ENCODE results near the gene CFAP157. TPM values are rescaled to one million over a fixed set of nuclear protein-coding genes. Genes with fewer than 3 reads are reported as not detected.

CFAP157 gene
- total RNA-seq, 1 donor from 2014 or later = 0.85 TPM

DNA sequence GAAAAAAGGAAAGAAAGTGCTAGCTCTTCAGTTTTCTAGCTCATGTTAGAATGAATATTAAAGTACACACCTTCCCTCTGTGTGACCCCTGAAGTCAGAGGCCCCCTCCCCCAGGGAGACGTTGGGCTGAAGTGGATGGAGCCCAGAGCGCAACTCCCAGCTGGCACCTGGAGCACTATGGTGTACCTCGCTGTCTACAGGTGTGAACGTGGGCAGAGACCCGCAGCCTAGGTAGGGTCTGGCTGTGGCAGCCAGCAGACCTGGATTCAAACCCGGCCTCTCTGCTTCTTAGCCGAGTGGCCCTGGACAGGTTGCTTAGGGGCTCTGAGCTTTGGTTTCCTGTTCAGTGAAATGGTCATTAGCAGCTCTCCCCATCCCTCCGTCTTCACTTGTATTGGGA is 22.0 kb downstream of the CFAP157 start:
- Mint-ChIP-seq H3K27ac (ENCODE audit: unreplicated experiment) (no peak overlapping the region), H3K27me3 (ENCODE audit: unreplicated experiment) (peaks cover 3% of the 10 kb centered on the region), H3K9me3 (ENCODE audit: unreplicated experiment) (no peaks in the 10 kb centered on the region), H3K36me3 (ENCODE audit: low read depth, unreplicated experiment) (peaks cover 5% of the 10 kb centered on the region), H3K4me1 (ENCODE audit: unreplicated experiment) (peaks cover 9% of the 10 kb centered on the region), H3K4me3 (ENCODE audit: unreplicated experiment) (no peak overlapping the region)
- TF ChIP-seq, protein P1, sequence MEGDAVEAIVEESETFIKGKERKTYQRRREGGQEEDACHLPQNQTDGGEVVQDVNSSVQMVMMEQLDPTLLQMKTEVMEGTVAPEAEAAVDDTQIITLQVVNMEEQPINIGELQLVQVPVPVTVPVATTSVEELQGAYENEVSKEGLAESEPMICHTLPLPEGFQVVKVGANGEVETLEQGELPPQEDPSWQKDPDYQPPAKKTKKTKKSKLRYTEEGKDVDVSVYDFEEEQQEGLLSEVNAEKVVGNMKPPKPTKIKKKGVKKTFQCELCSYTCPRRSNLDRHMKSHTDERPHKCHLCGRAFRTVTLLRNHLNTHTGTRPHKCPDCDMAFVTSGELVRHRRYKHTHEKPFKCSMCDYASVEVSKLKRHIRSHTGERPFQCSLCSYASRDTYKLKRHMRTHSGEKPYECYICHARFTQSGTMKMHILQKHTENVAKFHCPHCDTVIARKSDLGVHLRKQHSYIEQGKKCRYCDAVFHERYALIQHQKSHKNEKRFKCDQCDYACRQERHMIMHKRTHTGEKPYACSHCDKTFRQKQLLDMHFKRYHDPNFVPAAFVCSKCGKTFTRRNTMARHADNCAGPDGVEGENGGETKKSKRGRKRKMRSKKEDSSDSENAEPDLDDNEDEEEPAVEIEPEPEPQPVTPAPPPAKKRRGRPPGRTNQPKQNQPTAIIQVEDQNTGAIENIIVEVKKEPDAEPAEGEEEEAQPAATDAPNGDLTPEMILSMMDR (IDR thresholded peaks at IDR 0.05; ENCODE audit: unreplicated experiment) = no peak
- DNase-seq (ENCODE audit: low spot score) = no peak

DNA sequence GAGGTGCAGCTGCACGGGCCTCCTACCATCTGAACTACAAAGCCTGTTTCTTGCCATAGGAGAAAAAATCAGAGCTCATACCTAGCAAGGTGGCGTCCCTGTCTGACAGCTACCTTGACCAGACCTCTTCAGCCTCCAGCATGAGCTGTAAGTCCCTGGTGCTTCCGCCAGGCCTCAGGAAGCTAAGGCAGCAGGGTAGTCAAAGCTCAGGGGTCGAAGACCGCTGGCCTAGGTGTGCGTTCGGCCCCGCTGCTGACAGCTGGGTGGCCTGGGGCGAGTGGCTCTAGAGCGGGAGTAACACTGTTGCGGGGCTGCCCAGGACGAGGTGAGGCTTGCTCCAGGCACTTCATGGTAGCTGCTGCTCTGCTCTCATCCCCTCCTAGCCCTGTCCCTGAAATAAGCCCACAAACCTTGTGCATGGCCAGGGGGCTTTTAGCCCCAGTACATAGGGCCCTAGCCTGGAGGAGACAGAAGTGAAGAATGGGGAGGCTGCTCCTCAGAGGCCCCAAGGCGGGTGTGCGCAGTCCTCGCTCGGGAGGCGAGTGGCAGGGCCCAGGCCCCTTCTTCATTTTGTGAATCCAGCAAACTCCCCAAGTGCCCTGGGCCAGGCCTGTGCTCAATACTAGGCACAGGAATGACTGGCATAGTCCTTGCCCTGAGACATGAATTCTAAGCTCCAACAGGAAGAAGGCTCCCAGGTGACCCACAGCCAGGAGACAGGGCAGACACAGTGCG is 22.9 kb downstream of the CFAP157 start:
- Mint-ChIP-seq H3K9me3 (ENCODE audit: unreplicated experiment) (no peaks in the 10 kb centered on the region), H3K4me3 (ENCODE audit: unreplicated experiment) (no peak overlapping the region), H3K27me3 (ENCODE audit: unreplicated experiment) (peaks cover 3% of the 10 kb centered on the region), H3K36me3 (ENCODE audit: low read depth, unreplicated experiment) (peaks cover 5% of the 10 kb centered on the region), H3K4me1 (ENCODE audit: unreplicated experiment) (peaks cover 3% of the 10 kb centered on the region), H3K27ac (ENCODE audit: unreplicated experiment) (no peak overlapping the region)
- DNase-seq (ENCODE audit: low spot score) = no peak
- TF ChIP-seq, protein P1 (IDR thresholded peaks at IDR 0.05; ENCODE audit: unreplicated experiment) = no peak

DNA sequence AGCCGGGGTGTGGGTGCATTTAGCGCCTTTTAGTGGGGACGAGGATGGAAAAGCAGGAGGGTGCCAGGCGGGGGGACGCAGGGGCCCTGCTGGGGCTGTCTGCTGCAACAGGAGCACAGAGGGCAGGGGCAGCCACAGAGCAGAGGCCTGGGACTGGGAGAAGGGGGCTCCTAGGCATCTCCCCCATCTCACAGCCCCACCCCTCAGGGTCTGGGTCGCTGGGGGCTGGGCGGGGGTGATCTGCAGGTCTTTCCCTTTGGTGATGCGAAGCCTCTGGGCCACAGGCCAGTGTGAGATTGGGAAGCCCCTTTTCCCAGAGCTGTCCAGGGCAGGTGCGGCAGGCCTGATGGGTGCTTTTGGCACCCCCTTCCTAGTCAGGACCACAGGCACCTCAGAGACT is 23.5 kb downstream of the CFAP157 start:
- H3K27ac Mint-ChIP-seq (ENCODE audit: unreplicated experiment) = no peak overlapping the region

DNA sequence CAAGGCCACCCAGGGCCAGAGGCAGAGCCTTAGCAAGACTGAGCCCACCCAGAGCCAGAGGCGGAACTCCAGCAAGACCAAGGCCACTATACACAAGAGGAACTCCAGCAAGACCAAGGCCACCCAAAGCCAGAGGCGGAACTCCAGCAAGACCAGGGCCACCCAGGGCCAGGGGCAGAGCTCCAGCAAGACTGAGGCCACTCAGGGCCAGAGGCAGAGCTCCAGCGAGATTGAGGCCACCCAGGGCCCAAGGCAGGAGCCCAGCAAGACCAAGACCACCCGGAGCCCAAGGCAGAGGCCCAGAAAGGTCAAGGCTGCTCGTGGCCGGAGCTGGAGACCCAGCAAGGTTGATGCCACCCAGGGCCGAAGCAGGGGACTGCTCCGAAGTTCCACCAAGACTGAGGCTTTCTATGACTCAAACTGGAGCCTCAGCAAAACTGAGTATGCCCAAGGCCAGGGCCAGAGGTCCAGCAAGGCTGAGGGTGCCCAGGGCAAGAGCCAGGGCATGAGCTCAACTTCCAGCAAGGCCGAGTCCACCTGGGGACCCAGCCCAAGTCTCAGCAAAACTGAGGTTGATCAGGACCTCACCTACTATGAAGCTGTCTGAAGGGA is 24.1 kb downstream of the CFAP157 start:
- TF ChIP-seq, protein P1 (IDR thresholded peaks at IDR 0.05; ENCODE audit: unreplicated experiment) = no peak
- no peak overlapping the region for H3K27ac Mint-ChIP-seq (ENCODE audit: unreplicated experiment)
- H3K9me3 Mint-ChIP-seq (ENCODE audit: unreplicated experiment) = no peaks in the 10 kb centered on the region
- H3K27me3 Mint-ChIP-seq (ENCODE audit: unreplicated experiment) = peaks cover 5% of the 10 kb centered on the region
- H3K4me3 Mint-ChIP-seq (ENCODE audit: unreplicated experiment) = no peak overlapping the region
- no peak for DNase-seq (ENCODE audit: low spot score)
- H3K36me3 Mint-ChIP-seq (ENCODE audit: low read depth, unreplicated experiment) = peaks cover 5% of the 10 kb centered on the region
- peaks cover 9% of the 10 kb centered on the region for H3K4me1 Mint-ChIP-seq (ENCODE audit: unreplicated experiment)

More for the DNA sequence above, 23.5 kb downstream of the CFAP157 start:
- TF ChIP-seq, protein P1 (IDR thresholded peaks at IDR 0.05; ENCODE audit: unreplicated experiment) = no peak
- H3K9me3 Mint-ChIP-seq (ENCODE audit: unreplicated experiment) = no peaks in the 10 kb centered on the region
- peaks cover 4% of the 10 kb centered on the region for H3K27me3 Mint-ChIP-seq (ENCODE audit: unreplicated experiment)
- peaks cover 5% of the 10 kb centered on the region for H3K36me3 Mint-ChIP-seq (ENCODE audit: low read depth, unreplicated experiment)
- H3K4me3 Mint-ChIP-seq (ENCODE audit: unreplicated experiment) = no peak overlapping the region
- peaks cover 4% of the 10 kb centered on the region for H3K4me1 Mint-ChIP-seq (ENCODE audit: unreplicated experiment)
- no peak for DNase-seq (ENCODE audit: low spot score)

DNA sequence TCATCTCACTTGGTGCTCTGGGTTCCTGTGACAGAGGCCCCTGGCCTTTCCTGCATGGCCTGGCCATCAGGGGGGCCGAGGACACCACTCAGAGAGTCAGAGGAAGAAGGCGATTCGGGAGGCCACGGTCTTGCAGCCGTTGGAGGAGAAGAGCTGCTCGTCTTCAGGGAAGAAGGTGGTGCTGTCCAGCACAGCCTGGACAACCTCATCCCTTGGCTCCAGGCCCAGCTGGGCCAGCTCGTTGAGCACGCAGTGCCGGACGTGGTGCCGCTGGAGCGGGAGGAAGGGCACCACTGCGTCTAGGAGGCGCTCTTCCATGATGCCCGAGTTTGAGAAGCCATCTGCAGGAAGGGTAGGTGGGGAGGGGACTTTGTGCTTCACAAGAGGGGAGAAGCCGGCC is 25.1 kb downstream of the CFAP157 start:
- H3K27me3 Mint-ChIP-seq (ENCODE audit: unreplicated experiment) = peaks cover 9% of the 10 kb centered on the region
- peaks cover 16% of the 10 kb centered on the region for H3K4me1 Mint-ChIP-seq (ENCODE audit: unreplicated experiment)
- H3K36me3 Mint-ChIP-seq (ENCODE audit: low read depth, unreplicated experiment) = peaks cover 5% of the 10 kb centered on the region
- DNase-seq (ENCODE audit: low spot score) = no peak
- H3K4me3 Mint-ChIP-seq (ENCODE audit: unreplicated experiment) = no peak overlapping the region
- TF ChIP-seq, protein P1 (IDR thresholded peaks at IDR 0.05; ENCODE audit: unreplicated experiment) = no peak
- no peaks in the 10 kb centered on the region for H3K9me3 Mint-ChIP-seq (ENCODE audit: unreplicated experiment)
- no peak overlapping the region for H3K27ac Mint-ChIP-seq (ENCODE audit: unreplicated experiment)

All from endothelial cell (in vitro differentiated cells).